Lower leg skin (tissue), 4 donors: ENCODE results near the gene TTC22. TPM values are rescaled to one million over a fixed set of nuclear protein-coding genes. Genes with fewer than 3 reads are reported as not detected.

Source experiments
- DNase-seq, 2 donors: peaks; one replicate each; pipeline ENCODE4 v3.0.0-alpha.2; 2019; ENCODE audit warnings: low spot score in 2 of 2
- H3K4me3 ChIP-seq: fragments of 200-600 bp; sonication (generic); 2 replicates; pipeline ENCODE4 v1.5.1; 2017; ENCODE audit warnings: mild to moderate bottlenecking, low read depth; ENCODE audit not compliant: poor library complexity, severe bottlenecking
- CTCF ChIP-seq, 3 donors: fragments of 450-650 bp; IDR thresholded peaks; one replicate each; pipeline ENCODE4 v1.5.1; 2016; ENCODE audit warnings: antibody characterized with exemption in 3 of 3, mild to moderate bottlenecking in 3 of 3, moderate library complexity in 2 of 3
- POLR2A ChIP-seq, 2 donors: fragments of 450-650 bp; IDR thresholded peaks; one replicate each; pipeline ENCODE4 v1.6.1; 2016 to 2017; ENCODE audit warnings: antibody characterized with exemption in 2 of 2, mild to moderate bottlenecking in 1 of 2, moderate library complexity in 1 of 2
- WGBS, 2 donors: methylation state at CpG; one replicate each; pipeline ENCODE4 v1.1.5; 2018; 5-methylcytosine and 5-hydroxymethylcytosine counted together
- intact Hi-C: fragments of 100-400 bp; cut with DNase I; formaldehyde crosslinking; loops from one replicate; pipeline ENCODE4 v1.15.0; 2023; ENCODE audit warnings: low total_unique reads
- total RNA-seq, 4 donors: library from RNA; depleted of rRNA; stranded (reverse); fragments of >200 nt; gene quantifications; one replicate each; pipeline ENCODE4 v1.1.0, GENCODE V29; 2016

TTC22 gene
- total RNA-seq, 4 donors from 2014 or later = 49.1 to 76.6 (median 65.7) TPM

- intact Hi-C loops = no loop called here
- DNase-seq = peak in 1 of 2 donors; percentile 72
- no peak overlapping the region for H3K4me3 ChIP-seq
- 92% methylated on average over 10 of the region's 10 CpGs for WGBS, 2 donors
- TF ChIP-seq POLR2A (IDR thresholded peaks at IDR 0.05) (no peak), CTCF (IDR thresholded peaks at IDR 0.05) (no peak)
Measured at GRCh38 chr1:54842206-54842915, 41.2 kb upstream of the TTC22 start.

GRCh38 chr1:54839824-54840223, 38.7 kb upstream of the TTC22 start:
- WGBS, 2 donors = 29 to 65% methylated on average over 2 of the region's 2 CpGs
- H3K4me3 ChIP-seq = no peak overlapping the region
- peak in 1 of 2 donors; percentile 67 for DNase-seq
- TF ChIP-seq CTCF (IDR thresholded peaks at IDR 0.05) = no peak
- TF ChIP-seq POLR2A (IDR thresholded peaks at IDR 0.05) = no peak
- intact Hi-C loops = no loop called here

GRCh38 chr1:54838565-54839180, 37.5 kb upstream of the TTC22 start:
- TF ChIP-seq POLR2A (IDR thresholded peaks at IDR 0.05) = no peak
- no peak for TF ChIP-seq CTCF (IDR thresholded peaks at IDR 0.05)
- H3K4me3 ChIP-seq = no peak overlapping the region
- intact Hi-C loops = no loop called here
- DNase-seq = peak in 1 of 2 donors; percentile 50
- WGBS, 2 donors = 76 to 81% methylated on average over 5 of the region's 5 CpGs

- TF ChIP-seq CTCF (IDR thresholded peaks at IDR 0.05) (no peak), POLR2A (IDR thresholded peaks at IDR 0.05) (no peak)
- no peak overlapping the region for H3K4me3 ChIP-seq
- WGBS, 2 donors = 71 to 75% methylated on average over 6 of the region's 6 CpGs
- DNase-seq = peak in 1 of 2 donors; percentile 60
- intact Hi-C loops = no loop called here
Measured at GRCh38 chr1:54837002-54837853, 36.1 kb upstream of the TTC22 start.

GRCh38 chr1:54836594-54836993, 35.5 kb upstream of the TTC22 start:
- H3K4me3 ChIP-seq = no peak overlapping the region
- intact Hi-C loops = no loop called here
- peak in 1 of 2 donors; percentile 54 for DNase-seq
- WGBS, 2 donors = 77 to 78% methylated on average over 8 of the region's 8 CpGs
- TF ChIP-seq POLR2A (IDR thresholded peaks at IDR 0.05) = no peak
- no peak for TF ChIP-seq CTCF (IDR thresholded peaks at IDR 0.05)
